Fibroblast of lung (primary cell): ENCODE results near the gene BLTP1.
"Not testable (repeated sequence)": the region's sequence is repeated elsewhere in the genome, so short reads cannot be mapped to it uniquely, and the experiment has no call there.

Source experiments
- EZH2 ChIP-seq: IDR thresholded peaks from 2 replicates; pipeline ENCODE4 v1.5.1; 2012; ENCODE audit warnings: low read length, control low read depth, mild to moderate bottlenecking; ENCODE audit errors: missing control alignments
- TF ChIP-seq, protein P1 (sequence below), 2 donors: IDR thresholded peaks in 1 of 2; conservative IDR thresholded peaks in 1 of 2; 1 replicate in 1 of 2; 2 replicates in 1 of 2; pipeline ENCODE4 v1.5.1; 2011 to 2012; ENCODE audit warnings: low read length in 2 of 2, control low read depth in 1 of 2, inconsistent platforms in 1 of 2, low read depth in 1 of 2, mild to moderate bottlenecking in 1 of 2

GRCh38 chr4:122110304-122110703 lies 41.8 kb upstream of the BLTP1 start:
- TF ChIP-seq EZH2 = not testable (repeated sequence)
- TF ChIP-seq, protein P1, sequence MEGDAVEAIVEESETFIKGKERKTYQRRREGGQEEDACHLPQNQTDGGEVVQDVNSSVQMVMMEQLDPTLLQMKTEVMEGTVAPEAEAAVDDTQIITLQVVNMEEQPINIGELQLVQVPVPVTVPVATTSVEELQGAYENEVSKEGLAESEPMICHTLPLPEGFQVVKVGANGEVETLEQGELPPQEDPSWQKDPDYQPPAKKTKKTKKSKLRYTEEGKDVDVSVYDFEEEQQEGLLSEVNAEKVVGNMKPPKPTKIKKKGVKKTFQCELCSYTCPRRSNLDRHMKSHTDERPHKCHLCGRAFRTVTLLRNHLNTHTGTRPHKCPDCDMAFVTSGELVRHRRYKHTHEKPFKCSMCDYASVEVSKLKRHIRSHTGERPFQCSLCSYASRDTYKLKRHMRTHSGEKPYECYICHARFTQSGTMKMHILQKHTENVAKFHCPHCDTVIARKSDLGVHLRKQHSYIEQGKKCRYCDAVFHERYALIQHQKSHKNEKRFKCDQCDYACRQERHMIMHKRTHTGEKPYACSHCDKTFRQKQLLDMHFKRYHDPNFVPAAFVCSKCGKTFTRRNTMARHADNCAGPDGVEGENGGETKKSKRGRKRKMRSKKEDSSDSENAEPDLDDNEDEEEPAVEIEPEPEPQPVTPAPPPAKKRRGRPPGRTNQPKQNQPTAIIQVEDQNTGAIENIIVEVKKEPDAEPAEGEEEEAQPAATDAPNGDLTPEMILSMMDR (conservative IDR thresholded peaks at IDR 0.05 in 1 of 2, IDR thresholded peaks at IDR 0.05 in 1 of 2; ENCODE audit: low read depth in 1 of 2, low read length in 2 of 2) = not testable (repeated sequence)
